Astrocyte of the spinal cord (primary cell): ENCODE data around the gene ALDH1B1.
A peak's percentile ranks its signal among the peaks of the same experiment; 100 is the strongest.

ENCODE experiments used
- DNase-seq: peaks from one replicate; pipeline ENCODE4 v3.0.0; 2011; ENCODE audit warnings: low read depth, low spot score
- H3K4me3 ChIP-seq: 2 replicates; pipeline ENCODE4 v1.5.1; 2011; ENCODE audit warnings: low read depth, mild to moderate bottlenecking, low read length, moderate library complexity
- in situ Hi-C: cut with HindIII; loops from 2 replicates; pipeline ENCODE4 v1.10.0; 2017; ENCODE audit warnings: low sequenced_read_pairs
- TF ChIP-seq, protein P1 (sequence below): IDR thresholded peaks from 2 replicates; pipeline ENCODE4 v1.5.1; 2012; ENCODE audit warnings: low read depth, mild to moderate bottlenecking, low read length, inconsistent platforms

The ALDH1B1 gene

DNA sequence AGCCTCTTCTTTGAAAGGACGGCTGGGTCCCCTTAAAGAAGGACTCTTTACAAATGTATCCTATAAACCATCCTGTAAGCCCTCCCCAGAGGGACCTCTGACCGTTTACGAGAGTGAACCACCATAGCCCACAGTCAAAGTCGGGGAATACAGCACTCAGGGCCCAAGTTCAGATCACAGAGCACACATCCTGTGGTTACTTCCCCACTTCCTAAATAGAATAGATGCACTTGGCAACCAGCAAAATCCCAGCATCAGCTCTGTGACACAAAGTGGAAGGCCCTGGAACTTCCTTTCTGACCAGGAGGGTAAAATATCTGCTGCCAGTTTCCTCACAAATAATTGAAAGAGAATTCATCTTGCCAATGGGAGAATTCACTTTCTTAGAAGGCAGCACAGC lies 38.6 kb downstream of the ALDH1B1 start:
- no peak overlapping the region for H3K4me3 ChIP-seq
- TF ChIP-seq, protein P1, sequence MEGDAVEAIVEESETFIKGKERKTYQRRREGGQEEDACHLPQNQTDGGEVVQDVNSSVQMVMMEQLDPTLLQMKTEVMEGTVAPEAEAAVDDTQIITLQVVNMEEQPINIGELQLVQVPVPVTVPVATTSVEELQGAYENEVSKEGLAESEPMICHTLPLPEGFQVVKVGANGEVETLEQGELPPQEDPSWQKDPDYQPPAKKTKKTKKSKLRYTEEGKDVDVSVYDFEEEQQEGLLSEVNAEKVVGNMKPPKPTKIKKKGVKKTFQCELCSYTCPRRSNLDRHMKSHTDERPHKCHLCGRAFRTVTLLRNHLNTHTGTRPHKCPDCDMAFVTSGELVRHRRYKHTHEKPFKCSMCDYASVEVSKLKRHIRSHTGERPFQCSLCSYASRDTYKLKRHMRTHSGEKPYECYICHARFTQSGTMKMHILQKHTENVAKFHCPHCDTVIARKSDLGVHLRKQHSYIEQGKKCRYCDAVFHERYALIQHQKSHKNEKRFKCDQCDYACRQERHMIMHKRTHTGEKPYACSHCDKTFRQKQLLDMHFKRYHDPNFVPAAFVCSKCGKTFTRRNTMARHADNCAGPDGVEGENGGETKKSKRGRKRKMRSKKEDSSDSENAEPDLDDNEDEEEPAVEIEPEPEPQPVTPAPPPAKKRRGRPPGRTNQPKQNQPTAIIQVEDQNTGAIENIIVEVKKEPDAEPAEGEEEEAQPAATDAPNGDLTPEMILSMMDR, result no peak
- DNase-seq, result no peak
- in situ Hi-C loops, result no loop called here

DNA sequence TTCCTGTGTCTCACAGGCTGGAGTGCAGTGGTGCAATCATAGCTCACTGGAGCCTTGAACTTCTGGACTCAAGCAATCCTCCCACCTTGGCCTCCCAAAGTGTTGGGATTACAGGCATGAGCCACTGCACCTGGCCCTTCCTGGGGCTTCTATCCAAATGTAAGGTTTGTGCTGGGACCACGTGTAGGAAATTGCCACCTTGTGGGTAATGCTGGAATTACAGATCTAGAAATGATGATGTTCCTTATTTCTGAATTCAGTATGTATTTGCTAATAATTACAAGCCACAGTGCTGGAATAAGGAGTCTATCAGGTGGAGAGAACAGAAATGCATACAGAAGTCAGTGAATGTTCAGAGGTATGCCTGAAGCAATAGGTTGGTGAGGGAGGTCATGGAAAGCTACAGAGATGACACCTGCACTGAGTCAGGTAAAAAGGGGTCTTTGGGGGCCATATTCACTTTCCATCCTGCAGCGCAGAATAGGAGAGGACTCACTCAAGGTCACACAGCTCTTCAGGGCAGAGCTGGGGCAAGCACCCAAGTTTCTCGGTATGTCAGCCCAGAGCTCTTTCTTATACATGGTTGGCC lies 40.5 kb downstream of the ALDH1B1 start:
- DNase-seq, result peak; percentile 44
- no peak overlapping the region for H3K4me3 ChIP-seq
- in situ Hi-C loops, result no loop called here
- TF ChIP-seq, protein P1, result peak; percentile 64

DNA sequence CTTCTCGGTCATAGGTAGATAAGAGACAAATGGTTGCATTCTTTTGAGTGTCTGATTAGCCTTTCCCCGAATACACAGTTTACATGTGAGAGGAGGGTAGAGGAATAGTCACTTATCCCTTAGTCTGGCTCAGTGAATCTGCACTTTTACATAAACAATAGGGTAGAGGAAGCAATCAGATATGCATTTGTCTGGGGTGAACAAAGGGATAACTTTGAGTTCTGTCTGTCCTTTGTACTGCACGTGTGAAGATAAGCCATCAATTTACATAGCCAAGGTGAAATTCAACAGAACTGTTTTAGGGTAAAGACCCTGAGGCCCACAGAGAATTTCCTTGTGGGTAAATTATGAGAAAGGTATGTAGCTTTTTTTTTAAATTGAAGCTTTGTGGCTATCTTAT lies 41.9 kb downstream of the ALDH1B1 start:
- in situ Hi-C loops, result no loop called here
- no peak for DNase-seq
- TF ChIP-seq, protein P1, result no peak
- no peak overlapping the region for H3K4me3 ChIP-seq

DNA sequence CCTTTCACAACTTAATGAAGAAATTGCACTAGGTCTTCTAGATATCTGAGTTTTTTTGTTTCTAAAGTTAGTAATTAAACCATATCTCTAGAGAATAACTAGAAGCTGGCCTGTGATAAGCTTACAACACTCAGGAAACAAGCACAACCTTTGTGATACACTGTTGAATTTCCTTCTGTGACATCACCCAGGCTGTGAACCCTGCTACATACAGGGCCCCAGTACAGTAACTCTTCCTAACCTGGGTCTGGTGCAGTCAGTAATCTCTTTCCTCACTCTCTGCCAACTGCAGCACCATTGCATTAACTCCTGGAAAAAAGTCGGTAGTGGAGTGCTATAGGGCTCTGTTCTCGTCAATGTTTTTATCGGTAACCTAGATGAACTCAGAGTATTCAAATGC lies 42.4 kb downstream of the ALDH1B1 start:
- DNase-seq, result no peak
- in situ Hi-C loops, result no loop called here
- no peak overlapping the region for H3K4me3 ChIP-seq
- TF ChIP-seq, protein P1, result no peak

DNA sequence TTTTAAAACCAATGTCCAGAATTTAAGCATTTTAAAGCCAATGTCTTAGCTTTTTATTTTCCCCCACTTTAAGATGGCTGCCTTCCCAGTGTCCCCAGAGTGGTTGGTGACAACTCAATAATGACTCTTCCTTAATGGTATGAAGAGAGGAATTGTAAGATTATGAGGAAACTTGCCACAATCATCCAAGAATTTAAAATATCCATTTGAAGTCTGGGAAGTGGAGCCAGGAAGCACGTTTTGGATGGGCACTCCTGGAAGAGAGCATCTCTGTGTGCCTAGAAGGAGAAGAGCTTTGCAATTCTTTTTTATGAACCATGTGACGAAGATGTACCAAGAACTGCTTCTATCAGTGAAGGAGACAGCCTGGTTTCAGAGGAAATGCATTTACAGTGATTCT lies 43.0 kb downstream of the ALDH1B1 start:
- H3K4me3 ChIP-seq, result no peak overlapping the region
- no peak for DNase-seq
- TF ChIP-seq, protein P1, result no peak
- in situ Hi-C loops, result no loop called here

DNA sequence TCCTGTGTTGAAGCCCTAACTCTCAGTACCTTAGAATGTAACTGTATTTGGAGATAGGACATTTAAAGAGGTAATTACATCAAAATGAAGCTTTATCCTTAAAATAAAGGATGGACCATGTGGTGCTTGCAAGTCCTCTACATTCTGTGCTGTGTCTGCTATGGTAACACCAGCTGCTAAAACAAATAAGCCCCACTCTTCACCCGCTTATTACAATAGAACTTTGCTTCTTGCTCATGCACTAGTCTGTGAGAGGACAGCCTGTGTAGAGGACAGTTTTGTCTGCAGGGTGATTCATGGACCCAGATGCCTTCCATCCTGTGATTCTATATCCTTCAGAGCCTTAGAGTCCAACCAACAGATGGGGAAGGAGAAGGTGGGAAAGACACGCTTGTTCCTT lies 44.2 kb downstream of the ALDH1B1 start:
- in situ Hi-C loops, result no loop called here
- TF ChIP-seq, protein P1, result no peak
- no peak for DNase-seq
- H3K4me3 ChIP-seq, result no peak overlapping the region
